Esophagus muscularis mucosa (tissue), 3 donors: ENCODE results near the gene MCF2L.

Experiments used
- CTCF ChIP-seq, 3 experiments: fragments of 200-600 bp in 2 of 3; fragments of 450-650 bp in 1 of 3; sonication (generic) in 2 of 3; IDR thresholded peaks; one replicate each; pipeline ENCODE4 v1.5.1; 2017 to 2019; ENCODE audit warnings: antibody characterized with exemption in 3 of 3, mild to moderate bottlenecking in 2 of 3, moderate library complexity in 1 of 3
- POLR2AphosphoS5 ChIP-seq, 2 donors: sonication (generic); formaldehyde crosslinking; IDR thresholded peaks; one replicate each; pipeline ENCODE4 v1.6.1; 2017; ENCODE audit warnings: antibody characterized with exemption in 2 of 2

GRCh38 chr13:113091211-113091771 lies 122.3 kb downstream of the MCF2L start:
- no peak for TF ChIP-seq CTCF (IDR thresholded peaks at IDR 0.05)
- no peak for TF ChIP-seq POLR2AphosphoS5 (IDR thresholded peaks at IDR 0.05)
